GM23338 (cell line): ENCODE data around the gene MEF2D. TPM values are rescaled to one million over a fixed set of nuclear protein-coding genes. Genes with fewer than 3 reads are reported as not detected.

ENCODE experiments used
- ATAC-seq: fragments of 200-7000 bp; cut with Tn5 transposase; 3 replicates; pipeline ENCODE4 v1.9.1; 2020
- DNase-seq: peaks from one replicate; pipeline ENCODE4 v3.0.0-alpha.2; 2015; ENCODE audit warnings: low spot score
- H2AFZ ChIP-seq: fragments of 200-600 bp; sonication (generic); 2 replicates; pipeline ENCODE4 v1.8.0; 2016; ENCODE audit warnings: antibody characterized with exemption, mild to moderate bottlenecking, moderate library complexity
- H3F3A ChIP-seq: fragments of 200-600 bp; sonication (generic); replicated peaks from 2 replicates; pipeline ENCODE4 v1.8.0; 2017; ENCODE audit warnings: antibody characterized with exemption, mixed run types, low read depth
- H3K27ac ChIP-seq: fragments of 200-600 bp; sonication (generic); 2 replicates; pipeline ENCODE4 v1.6.1; 2016; ENCODE audit warnings: low read depth
- H3K27me3 ChIP-seq: fragments of 200-600 bp; sonication (generic); 2 replicates; pipeline ENCODE4 v1.8.0; 2016; ENCODE audit warnings: mild to moderate bottlenecking, mixed run types, moderate library complexity; ENCODE audit not compliant: insufficient read depth
- H3K36me3 ChIP-seq: fragments of 200-600 bp; sonication (generic); 2 replicates; pipeline ENCODE4 v1.8.0; 2016; ENCODE audit warnings: mild to moderate bottlenecking; ENCODE audit not compliant: insufficient read depth
- H3K4me1 ChIP-seq: fragments of 200-600 bp; sonication (generic); 2 replicates; pipeline ENCODE4 v1.8.0; 2016; ENCODE audit warnings: mild to moderate bottlenecking, moderate library complexity; ENCODE audit not compliant: insufficient read depth
- H3K4me2 ChIP-seq: fragments of 200-600 bp; sonication (generic); 2 replicates; pipeline ENCODE4 v1.7.1; 2017; ENCODE audit warnings: mixed run types
- H3K4me3 ChIP-seq: fragments of 200-600 bp; sonication (generic); 2 replicates; pipeline ENCODE4 v1.6.1; 2016; ENCODE audit warnings: mixed run types
- H3K79me2 ChIP-seq: fragments of 200-600 bp; sonication (generic); replicated peaks from 2 replicates; pipeline ENCODE4 v1.8.0; 2017; ENCODE audit warnings: mild to moderate bottlenecking; ENCODE audit not compliant: insufficient read depth
- H3K9me2 ChIP-seq: fragments of 200-600 bp; sonication (generic); 2 replicates; pipeline ENCODE4 v1.8.0; 2017; ENCODE audit not compliant: insufficient read depth
- H4K20me1 ChIP-seq: fragments of 200-600 bp; sonication (generic); replicated peaks from 2 replicates; pipeline ENCODE4 v1.8.0; 2017; ENCODE audit warnings: mild to moderate bottlenecking; ENCODE audit not compliant: insufficient read depth
- H3K27ac Mint-ChIP-seq: 2 replicates; pipeline ENCODE4 v1.8.0; 2020; ENCODE audit warnings: inconsistent platforms, mild to moderate bottlenecking, moderate library complexity, mixed read lengths
- H3K27me3 Mint-ChIP-seq: 3 replicates; pipeline ENCODE4 v1.8.0; 2022; ENCODE audit warnings: low read depth, mild to moderate bottlenecking, moderate library complexity, mixed read lengths, inconsistent platforms; ENCODE audit not compliant: insufficient read depth, poor library complexity
- H3K36me3 Mint-ChIP-seq: 3 replicates; pipeline ENCODE4 v1.8.0; 2021; ENCODE audit warnings: low read depth, mild to moderate bottlenecking, inconsistent platforms, moderate library complexity, mixed read lengths
- H3K4me1 Mint-ChIP-seq: 3 replicates; pipeline ENCODE4 v1.8.0; 2020; ENCODE audit warnings: mild to moderate bottlenecking, inconsistent platforms, mixed read lengths
- H3K4me3 Mint-ChIP-seq: 3 replicates; pipeline ENCODE4 v1.8.0; 2021; ENCODE audit warnings: moderate library complexity, mild to moderate bottlenecking, inconsistent platforms, mixed read lengths
- H3K9me3 Mint-ChIP-seq: 3 replicates; pipeline ENCODE4 v1.8.0; 2020; ENCODE audit warnings: moderate library complexity, mild to moderate bottlenecking, inconsistent platforms, mixed read lengths
- CREB1 ChIP-seq: fragments of 250-450 bp; sonication (Bioruptor Pico); IDR thresholded peaks from 2 replicates; pipeline ENCODE4 v1.5.0; 2020; ENCODE audit warnings: low read depth, mild to moderate bottlenecking, moderate library complexity
- CTCF ChIP-seq, 2 experiments: fragments of 200-600 bp in 1 of 2; sonication (generic) in 1 of 2; conservative IDR thresholded peaks; 2 replicates each; pipeline versions ENCODE4 v1.5.1 to v1.6.1; 2016 to 2017; ENCODE audit warnings: antibody characterized with exemption in 2 of 2, low read depth in 2 of 2, mild to moderate bottlenecking in 2 of 2, moderate library complexity in 1 of 2
- ETS1 ChIP-seq: IDR thresholded peaks from 2 replicates; pipeline ENCODE4 v1.6.1; 2016; ENCODE audit warnings: antibody characterized with exemption
- EZH2 ChIP-seq: fragments of 200-600 bp; sonication (generic); IDR thresholded peaks from one replicate; pipeline ENCODE4 v1.8.0; 2017; ENCODE audit warnings: antibody characterized with exemption, mild to moderate bottlenecking, low read depth; ENCODE audit not compliant: unreplicated experiment
- JUNB ChIP-seq: IDR thresholded peaks from one replicate; pipeline ENCODE4 v1.6.1; 2016; ENCODE audit warnings: antibody characterized with exemption; ENCODE audit not compliant: unreplicated experiment
- POLR2AphosphoS5 ChIP-seq: IDR thresholded peaks from 2 replicates; pipeline ENCODE4 v1.6.1; 2016; ENCODE audit warnings: antibody characterized with exemption, low read depth
- ZNF114 ChIP-seq: fragments of 250-450 bp; sonication (Bioruptor Pico); IDR thresholded peaks from 2 replicates; pipeline ENCODE4 v1.5.0; 2020; ENCODE audit warnings: mild to moderate bottlenecking, moderate library complexity
- ZNF331 ChIP-seq: fragments of 250-450 bp; sonication (Bioruptor Pico); IDR thresholded peaks from 2 replicates; pipeline ENCODE4 v1.5.0; 2020; ENCODE audit warnings: low read depth, mild to moderate bottlenecking, moderate library complexity
- ZNF462 ChIP-seq: fragments of 250-450 bp; sonication (Bioruptor Pico); IDR thresholded peaks from 2 replicates; pipeline ENCODE4 v1.5.0; 2020; ENCODE audit warnings: mild to moderate bottlenecking, moderate library complexity
- polyA plus RNA-seq: library from polyadenylated mRNA; unstranded; fragments of >200 nt; fragmentation: Nextera tagmentation; extraction: Ambion mirVana; gene quantifications from 2 replicates; pipeline ENCODE4 v1.2.1, GENCODE V29; 2016
- total RNA-seq: library from RNA; depleted of rRNA; stranded (reverse); fragments of >200 nt; shearing (Covaris generic); gene quantifications from 2 replicates; pipeline ENCODE4 v1.2.3, GENCODE V29; 2014

The MEF2D gene
- total and polyA plus RNA-seq, 2 experiments from 2014 or later = 10.6 to 15.5 TPM

- H3K27me3 Mint-ChIP-seq = peaks cover 89% of the 10 kb centered on the region
- no peaks in the 10 kb centered on the region; the same call in 1 of the 2 replicates for H3K36me3 ChIP-seq
- H3K27ac Mint-ChIP-seq = no peak overlapping the region
- peak overlapping the region; percentile 72 for H3K4me2 ChIP-seq
- H3F3A ChIP-seq = peaks cover 25% of the 10 kb centered on the region
- peaks cover 15% of the 10 kb centered on the region for H4K20me1 ChIP-seq
- H3K27ac ChIP-seq = no peak overlapping the region
- peak overlapping the region; percentile 48 for H3K4me3 ChIP-seq
- H3K79me2 ChIP-seq = no peaks in the 10 kb centered on the region
- TF ChIP-seq ZNF331 = no peak
- no peak for TF ChIP-seq POLR2AphosphoS5
- TF ChIP-seq EZH2 = peak; percentile 47
- no peak for TF ChIP-seq ZNF114 (CRISPR knock-in tag)
- TF ChIP-seq CREB1 (CRISPR knock-in tag) = no peak
- DNase-seq = no peak
- H2AFZ ChIP-seq = peak overlapping the region; percentile 20
- H3K27me3 ChIP-seq = peaks cover 100% of the 10 kb centered on the region
- no peaks in the 10 kb centered on the region for H3K9me3 Mint-ChIP-seq
- peaks cover 55% of the 10 kb centered on the region for H3K4me1 ChIP-seq
- H3K9me2 ChIP-seq = no peaks in the 10 kb centered on the region
- no peaks in the 10 kb centered on the region for H3K36me3 Mint-ChIP-seq
- ATAC-seq = no peak
- H3K4me3 Mint-ChIP-seq = peak overlapping the region; percentile 60; the same call in 2 of the 3 replicates
- peaks cover 48% of the 10 kb centered on the region for H3K4me1 Mint-ChIP-seq
Measured at GRCh38 chr1:156428746-156429288, 71.8 kb downstream of the MEF2D start.

GRCh38 chr1:156427957-156428356 is 72.6 kb downstream of the MEF2D start:
- Histone ChIP-seq H3F3A (peaks cover 25% of the 10 kb centered on the region), H3K27ac (no peak overlapping the region), H3K4me2 (no peak overlapping the region), H3K4me3 (no peak overlapping the region), H3K4me1 (peaks cover 58% of the 10 kb centered on the region), H3K9me2 (no peaks in the 10 kb centered on the region), H4K20me1 (peaks cover 9% of the 10 kb centered on the region; the same call in 1 of the 2 replicates), H3K36me3 (no peaks in the 10 kb centered on the region; the same call in 1 of the 2 replicates), H2AFZ (no peak overlapping the region), H3K27me3 (peaks cover 100% of the 10 kb centered on the region), H3K79me2 (no peaks in the 10 kb centered on the region)
- Mint-ChIP-seq H3K36me3 (no peaks in the 10 kb centered on the region), H3K27ac (no peak overlapping the region), H3K4me3 (no peak overlapping the region), H3K9me3 (no peaks in the 10 kb centered on the region), H3K4me1 (peaks cover 52% of the 10 kb centered on the region), H3K27me3 (peaks cover 89% of the 10 kb centered on the region)
- no peak for DNase-seq
- no peak for ATAC-seq
- TF ChIP-seq ETS1 = no peak
- TF ChIP-seq JUNB = no peak
- no peak for TF ChIP-seq ZNF462 (CRISPR knock-in tag)
- TF ChIP-seq POLR2AphosphoS5 = no peak
- TF ChIP-seq CTCF (conservative IDR thresholded peaks at IDR 0.05; ENCODE audit: low read depth in 2 of 2) = no peak
- TF ChIP-seq EZH2 = no peak
- no peak for TF ChIP-seq CREB1 (CRISPR knock-in tag)
